Anterior cingulate cortex (tissue), 58 donors: ENCODE measurements around the gene PPT2.

Experiments used
- DNase-seq, 58 donors: peaks; one replicate each; lab custom pipeline; 2025; lab: John Stamatoyannopoulos, UW

PPT2 gene

GRCh38 chr6:32173051-32173727 is 19.2 kb downstream of the PPT2 start:
- DNase-seq = no peak

DNA sequence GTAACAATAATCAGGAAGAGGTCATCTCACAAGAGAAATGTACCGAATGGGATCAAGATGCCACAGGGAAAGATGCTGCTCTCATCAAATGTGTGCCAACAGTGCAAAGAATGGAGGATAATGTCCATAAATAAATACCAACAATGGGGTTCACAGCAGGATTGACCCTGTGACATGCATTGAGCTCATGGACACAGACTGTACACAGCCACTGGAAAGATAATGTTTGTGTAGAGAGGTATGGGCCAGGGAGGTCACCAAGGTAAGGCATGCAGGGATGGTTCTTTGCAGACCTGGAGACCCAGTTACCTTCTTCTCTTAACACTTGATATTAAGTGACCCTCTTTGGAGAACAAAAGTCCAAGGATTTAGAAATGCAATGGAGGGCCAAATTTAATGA is 20.5 kb downstream of the PPT2 start:
- DNase-seq = no peak

DNA sequence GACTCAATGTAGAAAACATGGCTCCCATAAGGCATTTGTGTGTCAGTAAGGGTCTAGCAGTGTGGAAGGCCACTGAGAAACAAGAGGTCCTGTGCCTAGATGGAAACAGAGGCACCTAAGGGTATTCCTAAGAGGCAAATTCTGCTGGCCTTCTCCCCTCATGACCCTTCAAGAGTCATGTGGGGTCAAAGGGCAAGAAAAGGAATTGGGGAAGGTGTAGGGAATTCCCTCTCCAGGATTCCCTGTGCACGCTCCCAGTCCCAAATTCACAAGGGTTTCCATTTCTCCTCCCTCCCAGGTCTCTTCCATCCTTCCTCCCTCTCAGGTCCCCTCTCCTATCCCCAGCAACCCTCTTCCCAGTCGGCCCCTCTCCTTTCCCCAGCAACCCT is 21.4 kb downstream of the PPT2 start:
- no peak for DNase-seq

DNA sequence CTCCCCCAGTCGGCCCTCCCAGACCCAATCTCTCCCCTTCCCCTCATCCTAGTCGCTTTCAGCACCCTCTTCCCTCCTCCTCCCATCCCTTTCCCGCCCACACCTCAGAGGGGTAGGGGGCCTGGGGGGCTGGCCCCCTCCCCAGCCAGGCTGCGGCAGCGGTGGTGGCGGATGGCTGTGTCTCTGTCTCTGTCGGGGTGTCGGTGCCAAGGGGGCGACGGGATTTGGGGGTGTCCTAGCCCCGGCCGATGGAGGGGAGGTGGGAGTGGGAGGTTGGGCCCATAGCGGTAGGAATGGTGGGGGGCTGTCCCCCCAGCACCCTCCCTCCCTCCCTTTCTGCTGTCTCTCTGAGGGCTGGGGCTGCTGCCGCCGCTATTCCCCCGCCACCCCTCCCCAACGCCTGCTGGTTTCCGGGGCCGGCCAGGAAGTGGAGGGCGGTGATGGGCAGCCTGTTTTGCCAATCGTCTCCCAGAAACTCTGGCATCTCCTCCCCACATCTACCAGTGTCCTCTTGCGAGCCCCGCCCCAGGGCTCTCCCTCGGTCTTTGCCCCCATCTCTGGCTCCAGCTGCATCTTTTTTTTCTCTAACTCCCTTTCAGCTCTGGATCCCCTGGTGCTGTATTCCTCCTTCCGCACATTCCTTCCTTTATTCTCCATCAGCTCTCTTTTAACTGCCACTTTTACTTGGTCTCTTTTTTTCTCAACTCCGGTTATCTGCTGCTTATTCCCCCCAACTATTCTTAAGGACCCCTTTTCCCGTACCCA is 22.0 kb downstream of the PPT2 start, which contains the start of gene AGPAT1:
Gene AGPAT1 (minus strand): TSS at position 374 of the 765 bp plus-strand sequence. CDS start 4,588 bp downstream, outside the sequence.
- DNase-seq = peak; percentile 65 to 99 (median 96)

GRCh38 chr6:32176476-32177182 is 22.7 kb downstream of the PPT2 start:
- peak in 1 of 58 donors; percentile 38 for DNase-seq

DNA sequence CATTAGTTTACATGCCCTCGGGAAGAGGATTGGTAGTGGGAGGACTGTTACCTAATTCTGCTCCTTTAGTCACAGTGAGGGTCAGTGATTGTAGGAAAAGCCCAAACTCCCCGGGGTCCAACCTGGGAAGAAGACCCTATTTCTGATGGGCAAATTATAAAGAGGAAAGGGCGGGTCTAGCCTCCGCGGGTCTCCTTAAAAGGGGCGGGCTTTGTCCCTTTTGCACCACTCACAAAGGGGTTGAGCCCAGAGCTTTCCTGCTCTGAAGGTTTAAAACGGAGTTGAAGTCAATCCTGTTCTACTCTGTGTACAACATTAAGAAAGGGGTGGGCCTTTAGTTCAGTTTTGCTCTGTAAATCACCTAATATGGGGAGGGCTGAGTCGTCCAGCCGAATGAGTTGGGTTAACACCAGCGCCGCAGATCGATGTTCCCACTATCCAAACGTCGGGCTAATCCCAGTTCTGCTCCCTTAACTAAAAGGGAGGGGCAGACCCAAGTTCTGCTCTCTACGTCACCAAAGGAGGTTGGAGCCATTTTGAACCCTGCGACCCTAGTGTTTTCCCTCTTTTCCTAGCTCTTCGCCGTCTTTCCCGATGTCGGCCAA is 23.3 kb downstream of the PPT2 start:
- peak in 6 of 58 donors; percentile 28 to 63 (median 58) for DNase-seq

DNA sequence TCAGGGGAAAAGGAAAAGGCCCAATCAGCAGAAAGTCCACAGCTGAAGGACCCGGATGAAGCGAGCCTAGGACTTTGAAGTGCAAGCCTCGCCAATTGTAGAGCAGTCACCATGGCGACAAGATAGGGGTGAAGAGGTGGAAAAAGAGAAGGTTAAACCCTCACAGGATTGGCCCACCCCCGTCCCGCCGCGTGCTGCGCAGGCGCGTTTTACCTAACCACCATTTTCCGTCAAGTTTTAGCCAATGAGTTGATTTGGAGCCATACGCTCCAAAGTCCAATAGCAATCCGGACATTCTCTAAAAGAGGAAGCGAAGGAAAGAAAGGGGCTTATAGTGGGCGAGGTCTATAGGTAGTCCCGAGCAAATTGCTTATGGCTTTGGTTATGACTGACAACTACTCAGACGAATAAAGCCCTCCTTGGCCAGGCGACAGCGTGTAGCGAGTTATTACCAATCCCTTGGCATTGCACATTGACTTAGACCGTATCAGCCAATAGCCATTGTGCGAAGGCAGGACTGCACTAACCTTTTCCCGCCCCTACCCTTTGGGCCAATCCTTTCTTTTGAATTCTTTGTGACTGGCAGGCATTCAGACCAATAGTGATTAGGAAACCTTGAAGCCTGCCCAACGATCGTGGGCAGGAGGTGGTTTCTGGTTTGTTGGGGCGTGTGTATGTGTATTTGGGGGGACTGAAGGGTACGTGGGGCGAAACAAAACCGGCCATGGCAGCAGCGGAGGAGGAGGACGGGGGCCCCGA is 24.0 kb downstream of the PPT2 start, which contains the start of gene RNF5:
Gene RNF5 (plus strand): TSS at position 618 of the 759 bp plus-strand sequence. CDS start 107 bp downstream, at position 725.
- peak; percentile 76 to 100 (median 96) for DNase-seq

DNA sequence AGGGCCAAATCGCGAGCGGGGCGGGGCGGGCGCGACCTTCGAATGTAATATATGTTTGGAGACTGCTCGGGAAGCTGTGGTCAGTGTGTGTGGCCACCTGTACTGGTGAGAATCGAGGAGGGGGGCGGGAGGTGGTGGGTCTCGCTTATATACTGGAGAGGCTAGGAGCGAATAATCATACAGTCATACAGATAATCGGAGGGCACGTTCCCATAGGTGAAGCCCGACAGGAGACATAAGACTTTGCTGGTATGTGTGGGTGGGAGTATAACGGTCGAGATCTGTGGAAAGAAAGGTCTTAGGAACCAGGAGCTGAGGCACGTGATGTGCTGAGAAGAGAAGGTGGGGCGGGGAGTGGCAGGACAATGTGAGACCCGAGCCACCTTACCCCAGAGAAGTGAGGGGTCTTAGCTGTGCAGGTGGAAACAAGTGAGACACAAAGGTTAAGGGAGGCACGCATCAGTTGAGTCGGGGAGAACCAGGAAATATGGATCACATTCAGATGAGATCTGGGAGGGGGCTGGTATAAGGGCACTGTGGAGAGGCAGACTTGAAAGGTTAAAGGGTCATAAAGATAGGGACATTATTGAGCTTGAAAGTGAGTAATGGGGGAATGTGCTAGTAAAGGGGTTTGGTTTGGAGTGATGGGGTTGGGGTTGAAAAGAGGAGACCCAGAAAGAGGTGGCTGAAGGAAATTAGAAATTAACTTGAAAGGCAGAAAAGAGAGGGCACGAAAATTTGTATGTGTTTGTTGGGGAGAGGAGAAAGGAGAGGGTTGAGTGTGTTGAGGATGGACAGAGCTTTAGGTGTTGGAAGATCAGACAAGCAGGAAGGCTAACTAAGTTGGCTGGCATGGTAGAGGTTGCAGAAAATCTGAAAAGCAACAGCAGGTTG is 24.9 kb downstream of the PPT2 start:
- DNase-seq = peak in 2 of 58 donors; percentile 47 to 54

- no peak for DNase-seq
Observed at GRCh38 chr6:32179766-32180405, 25.9 kb downstream of the PPT2 start.

DNA sequence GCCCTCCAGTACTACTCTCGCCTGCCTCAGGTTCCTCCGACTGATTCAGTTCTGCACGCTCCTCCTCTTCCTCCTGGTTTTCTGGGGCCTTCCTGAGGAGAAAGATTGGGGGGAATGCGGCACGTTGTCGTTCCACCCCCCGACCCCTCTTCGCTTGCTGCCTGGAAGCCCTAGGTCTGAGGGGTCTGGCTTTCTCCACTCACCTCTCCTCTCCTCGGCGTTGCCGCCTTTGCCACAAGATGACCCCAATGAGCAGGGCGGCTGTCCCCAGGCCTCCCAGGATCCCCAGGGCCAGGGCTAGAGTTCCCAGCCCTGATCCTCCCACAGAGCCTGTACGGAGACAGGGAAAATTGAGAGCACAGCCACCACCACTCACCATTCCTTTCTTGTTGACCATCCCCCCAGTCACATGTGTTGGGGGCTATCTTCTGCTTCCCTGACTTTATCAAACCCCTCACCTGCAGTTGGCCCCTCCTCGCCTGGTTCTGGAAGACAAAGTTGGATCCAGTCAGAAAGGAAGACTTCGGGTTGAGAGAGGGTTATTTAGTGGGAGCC is 27.3 kb downstream of the PPT2 start:
- DNase-seq = no peak

GRCh38 chr6:32181915-32182529 is 28.1 kb downstream of the PPT2 start:
- no peak for DNase-seq

DNA sequence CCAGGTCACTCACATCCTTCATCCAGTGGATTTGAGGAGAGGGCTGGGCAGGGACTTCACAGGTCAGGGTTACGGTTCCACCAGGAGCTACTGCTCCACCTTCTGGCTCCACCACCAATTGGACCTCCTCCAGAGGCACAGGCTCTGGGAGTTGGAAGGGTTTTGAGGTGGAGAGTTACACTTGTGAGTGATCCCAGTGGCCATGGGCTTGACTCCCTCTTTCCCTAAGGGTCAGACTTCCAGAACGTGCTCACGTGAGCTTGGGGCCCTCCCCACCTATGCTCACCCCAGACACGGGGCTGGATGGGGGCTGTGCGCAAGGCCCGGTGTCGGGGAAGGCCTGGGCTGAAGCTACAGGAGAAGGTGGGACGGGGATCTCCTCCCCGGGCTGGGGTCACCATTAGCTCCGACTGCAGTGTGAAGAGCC is 28.6 kb downstream of the PPT2 start:
- no peak for DNase-seq

GRCh38 chr6:32183030-32183429 is 29.1 kb downstream of the PPT2 start:
- no peak for DNase-seq

DNA sequence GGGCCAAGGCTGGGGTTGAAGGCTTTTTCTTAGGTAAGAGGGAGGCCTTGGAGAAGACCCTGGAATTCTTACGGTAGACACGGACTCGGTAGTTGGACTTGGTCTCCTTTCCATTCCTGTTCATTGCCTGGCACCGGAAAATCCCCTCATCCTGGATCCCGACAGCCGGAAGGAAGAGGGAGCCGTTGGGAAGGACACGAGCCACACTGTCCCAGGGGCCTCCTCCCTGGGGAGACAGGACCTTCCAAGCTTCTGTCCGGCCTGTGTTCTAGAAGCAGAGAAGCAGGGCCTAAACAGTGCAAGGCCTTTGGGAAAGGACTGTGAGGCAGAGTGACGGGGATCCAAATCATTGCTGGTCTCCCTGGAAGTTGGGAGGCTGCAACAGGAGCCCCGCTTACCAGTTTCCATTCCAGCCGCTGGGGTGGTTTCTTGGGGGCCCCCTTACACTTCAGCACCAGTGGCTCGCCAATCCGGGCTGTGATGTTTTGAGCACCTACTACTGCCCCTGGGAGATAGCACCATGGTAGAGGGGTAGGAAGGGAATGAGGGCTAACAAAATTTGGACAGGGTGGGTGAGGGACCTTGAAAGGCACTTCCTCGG is 29.6 kb downstream of the PPT2 start:
- no peak for DNase-seq

DNA sequence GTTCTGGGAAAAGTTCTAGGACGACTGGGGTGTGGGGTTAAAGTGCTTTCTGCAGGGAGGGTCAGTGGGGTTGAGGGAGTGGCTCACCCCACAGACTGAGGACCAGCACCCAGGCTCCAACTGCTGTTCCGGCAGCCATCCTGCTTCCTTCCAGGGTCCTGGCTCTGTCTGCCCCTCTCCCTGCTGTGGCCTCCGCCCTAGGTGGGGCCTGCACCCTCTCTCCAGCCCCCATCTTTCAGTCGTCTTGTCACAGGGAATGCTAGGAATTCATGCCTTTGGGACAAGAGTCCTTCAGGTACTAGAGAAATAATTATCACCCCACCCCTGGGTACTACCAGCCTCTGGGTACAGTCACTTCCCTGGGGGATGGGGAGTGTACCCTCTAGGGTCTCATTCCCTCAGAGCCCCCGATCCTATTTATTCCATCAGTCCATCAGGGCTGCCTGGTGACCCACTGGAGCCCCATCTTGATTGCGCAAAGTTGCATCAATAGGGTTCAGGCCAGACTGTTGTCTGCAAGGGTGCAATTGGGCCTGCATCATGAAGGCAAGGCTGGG is 30.2 kb downstream of the PPT2 start, which contains the start of gene AGER:
Gene AGER (minus strand): TSS at position 170 of the 557 bp plus-strand sequence. CDS start 31 bp downstream, at position 139.
- DNase-seq = no peak

- DNase-seq = peak in 10 of 58 donors; percentile 16 to 42 (median 26)
Observed at GRCh38 chr6:32185681-32186131, 31.8 kb downstream of the PPT2 start.
